RPMI7951 (cell line): ENCODE measurements around the gene DOCK2. TPM values are rescaled to one million over a fixed set of nuclear protein-coding genes. Genes with fewer than 3 reads are reported as not detected.

ENCODE experiments used
- DNase-seq: peaks from one replicate; pipeline ENCODE4 v3.0.0-alpha.2; 2012; ENCODE audit warnings: low read depth
- total RNA-seq: library from RNA; depleted of rRNA; stranded (reverse); fragments of >200 nt; shearing (Covaris generic); gene quantifications from 2 replicates; pipeline ENCODE4 v1.2.3, GENCODE V29; 2014

DOCK2 gene
- total RNA-seq, 1 experiment from 2014 or later, result 12.5 TPM

GRCh38 chr5:169988206-169988605 is 351.1 kb downstream of the DOCK2 start:
- DNase-seq, result no peak

GRCh38 chr5:169988947-169989346 is 351.9 kb downstream of the DOCK2 start:
- no peak for DNase-seq

GRCh38 chr5:169989365-169989764 is 352.3 kb downstream of the DOCK2 start:
- DNase-seq, result no peak

- DNase-seq, result no peak
Observed at GRCh38 chr5:169991115-169991869, 354.2 kb downstream of the DOCK2 start.

GRCh38 chr5:169992789-169993484 is 355.9 kb downstream of the DOCK2 start:
- DNase-seq, result no peak

GRCh38 chr5:169993485-169993790 is 356.4 kb downstream of the DOCK2 start:
- DNase-seq, result no peak

- no peak for DNase-seq
Observed at GRCh38 chr5:169997798-169998197, 360.7 kb downstream of the DOCK2 start.

GRCh38 chr5:169999621-170000020 is 362.5 kb downstream of the DOCK2 start:
- no peak for DNase-seq

GRCh38 chr5:170000155-170000554 is 363.1 kb downstream of the DOCK2 start:
- DNase-seq, result no peak

GRCh38 chr5:170006021-170006420 is 368.9 kb downstream of the DOCK2 start:
- DNase-seq, result peak; percentile 16

GRCh38 chr5:170008376-170008775 is 371.3 kb downstream of the DOCK2 start:
- no peak for DNase-seq

GRCh38 chr5:170010595-170010994 is 373.5 kb downstream of the DOCK2 start:
- no peak for DNase-seq

- no peak for DNase-seq
Observed at GRCh38 chr5:170011751-170012150, 374.7 kb downstream of the DOCK2 start.

GRCh38 chr5:170012622-170013021 is 375.5 kb downstream of the DOCK2 start:
- DNase-seq, result no peak

- DNase-seq, result no peak
Observed at GRCh38 chr5:170020423-170020822, 383.3 kb downstream of the DOCK2 start.

- DNase-seq, result no peak
Observed at GRCh38 chr5:170021506-170021905, 384.4 kb downstream of the DOCK2 start.

GRCh38 chr5:170025853-170026252 is 388.8 kb downstream of the DOCK2 start:
- DNase-seq, result no peak

- DNase-seq, result no peak
Observed at GRCh38 chr5:170028124-170028523, 391.0 kb downstream of the DOCK2 start.

GRCh38 chr5:170034231-170034630 is 397.2 kb downstream of the DOCK2 start:
- DNase-seq, result no peak

GRCh38 chr5:170038241-170038640 is 401.2 kb downstream of the DOCK2 start:
- no peak for DNase-seq

- DNase-seq, result no peak
Observed at GRCh38 chr5:170039830-170040229, 402.8 kb downstream of the DOCK2 start.

- DNase-seq, result no peak
Observed at GRCh38 chr5:170046241-170046640, 409.2 kb downstream of the DOCK2 start.

GRCh38 chr5:170049713-170050112 is 412.6 kb downstream of the DOCK2 start:
- no peak for DNase-seq

- no peak for DNase-seq
Observed at GRCh38 chr5:170053896-170054295, 416.8 kb downstream of the DOCK2 start.
